IPS-NIHi7 (cell line): Measurements from ENCODE around the gene ARRDC1.

Experiments
- DNase-seq: peaks from one replicate; pipeline ENCODE4 v3.0.0; 2012; ENCODE audit warnings: mixed read lengths; ENCODE audit errors: extremely low spot score

The ARRDC1 gene

GRCh38 chr9:137639303-137640051, 34.0 kb downstream of the ARRDC1 start:
- DNase-seq = no peak

GRCh38 chr9:137640862-137641261, 35.4 kb downstream of the ARRDC1 start:
- DNase-seq = no peak

- no peak for DNase-seq
Measured at GRCh38 chr9:137642118-137642601, 36.7 kb downstream of the ARRDC1 start.

- DNase-seq = no peak
Measured at GRCh38 chr9:137642892-137643291, 37.4 kb downstream of the ARRDC1 start.

- no peak for DNase-seq
Measured at GRCh38 chr9:137643921-137644320, 38.4 kb downstream of the ARRDC1 start.

GRCh38 chr9:137645211-137645610, 39.7 kb downstream of the ARRDC1 start:
- no peak for DNase-seq

GRCh38 chr9:137646341-137646740, 40.9 kb downstream of the ARRDC1 start:
- DNase-seq = no peak

GRCh38 chr9:137647096-137647714, 41.7 kb downstream of the ARRDC1 start:
- DNase-seq = no peak

GRCh38 chr9:137648396-137648795, 42.9 kb downstream of the ARRDC1 start:
- DNase-seq = no peak

- no peak for DNase-seq
Measured at GRCh38 chr9:137649553-137649952, 44.1 kb downstream of the ARRDC1 start.

GRCh38 chr9:137650259-137650658, 44.8 kb downstream of the ARRDC1 start:
- no peak for DNase-seq

GRCh38 chr9:137650779-137651178, 45.3 kb downstream of the ARRDC1 start:
- DNase-seq = no peak

- no peak for DNase-seq
Measured at GRCh38 chr9:137656416-137656815, 50.9 kb downstream of the ARRDC1 start.

- DNase-seq = no peak
Measured at GRCh38 chr9:137657606-137658005, 52.1 kb downstream of the ARRDC1 start.

- no peak for DNase-seq
Measured at GRCh38 chr9:137658781-137659180, 53.3 kb downstream of the ARRDC1 start.

GRCh38 chr9:137660144-137660543, 54.7 kb downstream of the ARRDC1 start:
- DNase-seq = no peak

- DNase-seq = no peak
Measured at GRCh38 chr9:137663584-137663983, 58.1 kb downstream of the ARRDC1 start.

GRCh38 chr9:137664676-137665075, 59.2 kb downstream of the ARRDC1 start:
- no peak for DNase-seq
